CD4-positive, alpha-beta T cell treated with Interleukin-4 for 4 hours (primary cell): ENCODE results near the gene RBP3.

ENCODE experiments used
- DNase-seq: peaks from one replicate; pipeline ENCODE4 v3.0.0-alpha.2; 2020

Gene RBP3

DNA sequence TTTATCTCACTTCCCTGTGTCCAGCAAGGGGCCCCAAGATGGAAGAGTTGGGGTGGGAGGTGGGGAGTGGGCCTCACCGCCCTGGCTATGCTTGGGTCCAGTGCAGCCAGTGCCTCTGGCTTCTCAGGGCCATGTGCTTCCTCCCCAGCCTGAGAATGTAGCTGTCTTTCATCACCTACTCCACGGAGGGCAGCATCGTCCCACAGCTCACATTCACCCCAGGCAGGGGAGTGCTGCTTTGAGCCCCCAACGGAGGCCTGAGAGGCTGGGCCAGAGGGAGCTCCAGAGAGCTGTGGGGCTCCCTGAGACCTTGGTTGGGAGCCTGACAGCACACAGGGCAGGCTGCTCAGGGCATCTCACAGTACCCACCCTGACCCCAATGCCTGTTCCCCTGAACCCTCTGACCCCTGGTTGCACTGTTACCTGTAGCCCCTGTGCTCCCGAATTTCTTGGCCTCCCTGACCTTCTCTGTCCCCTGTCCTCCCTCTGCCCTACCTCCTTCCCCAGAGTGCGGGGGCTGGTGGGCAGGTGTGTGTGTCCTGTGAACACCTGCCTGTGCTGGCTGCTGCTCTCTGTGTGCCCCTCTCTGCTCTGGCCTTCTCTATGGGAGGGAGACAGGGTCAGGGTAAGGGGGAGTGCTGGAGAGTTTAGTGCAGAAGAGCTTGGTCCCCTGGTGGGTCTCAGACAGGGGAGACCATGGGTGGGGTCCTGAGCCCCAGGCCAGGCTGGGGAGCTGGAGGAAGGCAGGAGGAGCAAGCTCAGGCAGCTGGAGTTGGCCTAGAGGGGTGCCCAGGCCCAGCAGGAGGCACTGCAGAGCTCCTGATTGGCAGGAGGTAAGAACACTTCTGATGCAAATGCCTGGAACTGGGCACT is 55.5 kb downstream of the RBP3 start:
- DNase-seq = no peak

DNA sequence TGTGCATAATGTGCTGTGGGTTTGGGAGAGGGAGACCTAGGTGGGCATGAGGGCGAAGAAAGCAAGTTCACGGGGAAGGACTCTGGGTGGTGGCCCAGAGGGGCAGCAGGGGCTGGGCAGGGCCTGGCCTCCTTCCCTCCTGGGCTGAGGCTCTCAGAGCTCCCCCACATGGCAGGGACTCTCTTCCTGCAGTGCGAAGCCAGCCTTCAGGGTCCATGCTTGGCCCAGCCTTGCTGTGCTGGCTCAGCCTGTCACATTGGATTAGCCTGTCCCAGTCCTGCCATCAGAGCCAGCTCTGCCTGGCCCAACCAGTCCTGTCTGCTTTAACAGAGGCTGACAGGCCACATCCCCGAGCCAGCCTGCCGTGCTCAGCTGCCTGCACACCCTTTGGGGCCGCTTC is 56.3 kb downstream of the RBP3 start:
- DNase-seq = no peak

DNA sequence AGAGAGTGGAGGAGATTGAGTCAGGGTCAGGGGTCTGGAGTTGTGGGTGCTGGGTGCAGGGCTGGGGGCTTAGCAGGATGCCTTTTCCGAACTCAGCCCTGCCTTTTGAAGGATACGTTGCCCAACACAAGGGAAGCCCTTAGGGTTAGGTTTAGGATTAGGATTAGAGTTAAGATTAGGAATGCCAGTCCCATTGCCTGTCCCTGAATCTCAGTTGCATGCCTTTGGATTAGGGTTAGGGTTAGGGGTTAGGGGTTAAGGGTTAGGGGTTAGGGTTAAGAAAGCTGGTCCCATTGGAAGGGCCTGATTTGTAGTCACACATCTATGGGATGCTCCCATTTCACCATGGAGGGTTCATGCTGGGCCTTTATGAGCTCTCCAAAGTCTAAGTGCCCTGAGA is 56.8 kb downstream of the RBP3 start:
- DNase-seq = no peak

DNA sequence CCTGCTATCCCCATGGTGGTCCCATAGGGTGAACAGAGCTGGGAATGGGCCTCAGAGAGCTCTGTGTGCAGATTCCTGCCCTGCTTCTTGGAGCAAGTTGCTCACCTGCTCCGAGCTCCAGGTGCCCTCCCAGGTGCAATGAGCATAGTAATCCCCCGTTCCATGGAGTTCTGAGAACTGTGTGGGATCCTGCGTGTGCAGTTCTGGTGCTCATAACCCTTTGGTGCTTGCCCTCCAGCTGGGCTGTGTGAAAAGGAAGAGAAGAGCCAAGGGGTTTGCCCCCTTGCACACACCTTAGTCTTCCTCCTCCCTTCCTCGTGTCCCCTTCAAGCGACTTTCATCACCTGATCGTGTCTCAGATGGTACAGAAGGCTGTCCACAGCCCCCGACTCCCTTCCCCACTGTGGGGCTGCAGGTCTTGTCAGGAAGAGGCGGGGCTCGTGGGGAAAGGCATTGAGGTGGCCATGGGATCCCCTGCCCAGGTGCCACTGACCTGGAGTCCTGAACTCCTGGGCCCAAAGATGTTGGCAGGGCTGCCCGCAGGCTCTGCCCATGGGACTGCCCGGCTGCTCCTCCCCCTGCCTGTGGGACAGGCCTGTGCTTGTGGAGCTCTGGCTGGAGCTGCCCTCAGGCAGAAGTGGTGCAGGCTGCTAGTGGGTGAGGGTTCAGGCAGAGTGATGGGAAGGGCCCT is 57.8 kb downstream of the RBP3 start:
- DNase-seq = no peak

DNA sequence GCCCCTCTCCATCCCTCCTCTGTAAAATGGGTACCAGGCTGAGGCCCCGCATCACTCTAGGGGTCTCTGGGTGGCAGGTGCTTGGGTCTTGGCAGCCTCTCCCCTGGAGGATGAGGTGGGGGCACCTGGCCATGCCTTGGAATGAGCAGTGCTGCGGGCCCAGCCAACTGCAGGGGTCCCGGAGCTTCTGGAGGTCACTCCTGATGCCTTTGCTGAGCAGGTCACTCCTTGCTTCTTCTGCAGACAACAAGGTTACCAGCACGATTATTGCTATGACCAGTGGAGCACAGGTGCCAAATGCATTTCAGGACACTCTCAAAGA is 58.3 kb downstream of the RBP3 start:
- no peak for DNase-seq

DNA sequence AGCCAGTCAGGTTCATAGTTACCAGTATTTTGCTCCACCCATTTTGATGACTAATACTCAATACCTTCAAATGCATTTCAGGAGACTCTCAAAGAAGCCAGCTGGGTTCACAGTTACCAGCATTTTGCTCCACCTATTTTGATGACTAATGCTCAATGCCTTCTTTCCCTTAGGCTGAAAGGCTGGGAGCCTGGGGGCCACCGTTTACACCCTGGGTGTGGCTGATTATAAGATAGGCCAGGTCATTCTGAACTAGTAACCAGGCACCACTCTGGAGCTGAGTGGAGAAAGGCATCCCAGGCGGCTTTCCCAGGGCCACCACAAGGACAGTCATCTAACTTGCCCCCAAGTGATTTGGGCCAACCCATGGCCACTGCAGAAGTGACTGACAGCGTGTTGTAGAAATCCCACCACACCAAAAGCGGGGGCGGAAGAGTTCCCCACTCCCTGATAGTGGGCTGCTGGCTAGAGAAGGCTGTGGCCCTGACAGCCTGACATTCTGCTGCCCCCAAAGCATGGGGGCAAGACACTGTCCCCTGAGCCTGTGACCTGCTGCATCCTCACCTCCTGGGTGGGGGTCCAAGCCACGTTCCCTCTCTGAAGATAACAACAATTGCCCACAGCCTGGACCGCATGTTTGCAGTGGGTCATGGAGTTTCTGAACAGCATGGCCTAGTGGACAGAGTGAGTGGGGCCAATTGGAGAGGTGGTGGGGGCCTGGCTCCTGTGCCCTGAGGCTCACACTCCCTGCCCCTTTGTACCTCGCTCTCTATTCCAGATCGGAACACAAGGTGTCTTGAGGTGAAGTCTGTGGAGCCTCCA is 58.9 kb downstream of the RBP3 start:
- DNase-seq = no peak
